Renal cortex interstitium (tissue), 11 donors: ENCODE measurements around the gene SYTL1. TPM values are rescaled to one million over a fixed set of nuclear protein-coding genes. Genes with fewer than 3 reads are reported as not detected.
A peak's percentile ranks its signal among the peaks of the same experiment; 100 is the strongest.

Experiments used
- DNase-seq, 11 donors: peaks; one replicate each; pipeline ENCODE4 v3.0.0-alpha.2; 2013; ENCODE audit warnings: low read depth in 9 of 11, low spot score in 4 of 11; ENCODE audit errors: extremely low read depth in 1 of 11
- polyA plus RNA-seq, 3 donors: library from polyadenylated mRNA; unstranded; fragments of 120-200 nt; gene quantifications; one replicate each; pipeline ENCODE4 v1.2.1, GENCODE V29; 2013; ENCODE audit not compliant: insufficient read length in 3 of 3

The SYTL1 gene
- polyA plus RNA-seq, 3 donors: 7.6 to 15.7 (median 10.2) TPM

GRCh38 chr1:27339213-27339612 is 2.6 kb upstream of the SYTL1 start:
- no peak for DNase-seq

- no peak for DNase-seq
Measured at GRCh38 chr1:27342391-27342777, 562 bp downstream of the SYTL1 start.

GRCh38 chr1:27342778-27343638 is 1.2 kb downstream of the SYTL1 start:
- DNase-seq: no peak

- DNase-seq: no peak
Measured at GRCh38 chr1:27343639-27344025, 1.8 kb downstream of the SYTL1 start.

GRCh38 chr1:27345272-27345671 is 3.5 kb downstream of the SYTL1 start:
- DNase-seq: no peak

DNA sequence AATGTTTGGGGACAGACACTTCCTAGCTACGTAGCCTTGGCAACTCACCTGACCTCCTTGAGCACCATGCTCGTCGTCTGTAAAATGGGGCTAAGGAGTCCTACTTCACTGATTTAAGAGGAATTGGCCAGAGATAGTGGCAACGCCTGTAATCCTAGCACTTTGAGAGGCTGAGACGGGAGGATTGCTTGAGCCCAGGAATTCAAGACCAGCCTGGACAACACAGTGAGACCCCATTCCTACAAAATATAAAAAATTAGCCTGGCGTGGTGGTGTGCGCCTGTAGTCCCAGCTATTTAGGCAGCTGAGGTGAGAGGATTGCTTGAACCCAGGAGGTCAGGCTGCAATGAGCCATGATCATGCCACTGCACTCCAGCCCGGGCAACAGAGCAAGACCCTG is 4.5 kb downstream of the SYTL1 start:
- no peak for DNase-seq

DNA sequence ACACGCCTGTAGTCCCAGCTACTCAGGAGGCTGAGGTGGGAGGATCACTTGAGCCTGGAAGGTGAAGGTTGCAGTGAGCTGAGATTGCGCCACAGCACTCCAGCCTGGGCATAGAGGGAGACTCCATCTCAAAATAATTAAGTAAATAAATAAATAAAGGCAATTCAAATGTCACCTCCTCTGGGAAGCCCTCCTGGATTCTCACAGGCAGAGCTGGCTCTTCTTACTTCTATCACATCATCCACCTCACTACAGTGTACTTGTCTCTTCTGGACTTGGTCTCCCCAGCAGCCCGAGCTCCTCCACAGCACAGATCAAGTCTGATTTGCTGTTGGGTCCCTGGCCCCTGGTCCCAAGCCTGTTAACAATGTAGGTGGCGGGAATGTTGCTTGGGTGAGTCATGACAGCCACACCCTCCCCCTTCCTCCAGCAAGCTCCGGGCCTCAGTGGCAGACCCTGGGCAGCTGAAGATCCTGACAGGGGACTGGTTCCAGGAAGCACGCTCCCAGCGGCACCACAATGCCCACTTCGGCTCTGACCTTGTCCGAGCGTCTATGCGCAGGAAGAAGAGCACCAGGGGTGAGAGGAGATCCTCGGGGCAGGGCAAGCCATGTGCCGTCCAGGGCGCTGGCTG is 5.3 kb downstream of the SYTL1 start:
- no peak for DNase-seq

GRCh38 chr1:27348861-27349783 is 7.3 kb downstream of the SYTL1 start:
- peak in 1 of 11 donors; percentile 48 for DNase-seq

- DNase-seq: peak in 6 of 11 donors; percentile 45 to 71 (median 62)
Measured at GRCh38 chr1:27349784-27350662, 8.2 kb downstream of the SYTL1 start.

GRCh38 chr1:27350663-27351540 is 9.1 kb downstream of the SYTL1 start:
- DNase-seq: peak in 3 of 11 donors; percentile 36 to 50 (median 42)

DNA sequence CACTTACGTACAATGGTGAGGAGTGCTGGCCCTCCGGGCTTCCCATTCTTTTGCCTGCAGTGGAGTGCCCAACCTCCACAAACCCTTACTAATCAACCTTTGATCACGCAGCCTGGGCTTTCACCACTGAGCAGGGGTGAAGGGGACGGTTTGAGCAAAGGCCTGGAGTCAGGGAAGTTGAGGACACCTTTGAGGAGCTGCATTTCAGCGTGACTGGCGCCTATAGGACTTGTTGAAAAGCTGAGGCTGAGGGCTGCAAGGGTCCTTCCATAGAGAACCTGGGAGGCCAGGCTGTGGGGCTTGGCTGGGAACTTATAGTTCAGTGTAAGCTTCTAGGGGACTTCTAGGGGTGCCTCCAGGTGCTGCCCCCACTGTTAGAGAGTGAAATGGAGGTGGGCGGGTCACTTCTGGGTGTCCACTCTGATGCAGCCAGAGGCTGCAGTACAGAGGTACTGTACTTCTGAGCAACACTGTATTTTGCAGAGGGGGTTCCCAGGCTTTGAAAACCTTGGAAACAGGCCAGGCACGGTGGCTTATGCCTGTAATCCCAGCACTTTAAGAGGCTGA is 9.8 kb downstream of the SYTL1 start:
- no peak for DNase-seq

DNA sequence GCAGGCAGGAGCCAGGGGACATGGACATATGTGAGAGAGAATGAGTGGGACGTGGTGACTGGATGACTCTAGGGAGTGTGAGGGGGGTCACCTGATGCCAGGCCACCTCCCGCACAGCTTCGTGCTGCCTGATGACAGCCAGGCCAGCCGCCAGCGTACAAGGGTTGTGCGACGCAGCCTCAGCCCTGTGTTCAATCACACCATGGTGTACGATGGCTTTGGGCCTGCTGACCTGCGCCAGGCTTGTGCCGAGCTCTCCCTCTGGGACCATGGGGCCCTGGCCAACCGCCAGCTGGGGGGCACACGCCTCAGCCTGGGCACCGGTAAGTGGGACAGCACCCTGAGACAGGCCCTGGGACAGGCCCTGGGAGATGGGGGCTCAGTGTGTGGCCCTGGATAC is 11.3 kb downstream of the SYTL1 start:
- DNase-seq: no peak

GRCh38 chr1:27353629-27354028 is 11.8 kb downstream of the SYTL1 start:
- DNase-seq: no peak

DNA sequence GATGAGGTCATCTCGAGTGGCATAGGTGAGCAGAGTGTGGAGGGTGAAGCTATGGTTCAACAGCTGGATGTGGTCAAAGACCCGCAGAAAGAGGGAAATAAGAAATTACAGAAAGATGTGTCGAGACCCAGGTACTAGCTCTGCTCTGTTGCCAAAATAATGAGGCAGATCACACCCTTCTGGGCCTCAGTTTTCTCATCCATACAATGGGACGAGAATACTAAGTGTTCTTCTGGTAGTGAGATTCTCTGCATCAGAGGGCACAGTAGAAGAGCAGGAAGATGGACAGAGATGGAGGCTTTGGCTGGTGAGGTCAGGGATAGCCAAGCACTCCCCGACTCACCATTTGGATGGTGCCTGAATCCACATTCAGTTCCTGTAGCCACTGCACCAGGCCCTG is 13.9 kb downstream of the SYTL1 start:
- DNase-seq: no peak

DNA sequence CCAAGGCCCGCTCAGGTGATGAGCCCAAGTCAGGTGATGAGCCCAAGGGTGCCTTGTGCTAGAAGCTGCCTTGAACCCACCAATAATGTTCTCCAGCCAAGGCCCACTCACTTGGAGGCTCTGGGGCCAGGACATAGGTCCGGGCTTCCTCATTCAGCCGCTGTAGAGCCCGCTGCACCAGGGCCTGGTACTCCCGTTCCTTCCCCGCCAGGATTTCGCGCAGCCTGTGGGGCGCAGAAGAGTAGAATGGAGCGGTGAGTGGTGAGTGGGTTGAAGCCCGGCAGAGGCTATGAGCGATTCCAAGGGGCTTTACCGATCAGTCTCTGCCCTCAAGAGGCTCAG is 14.4 kb downstream of the SYTL1 start:
- no peak for DNase-seq

DNA sequence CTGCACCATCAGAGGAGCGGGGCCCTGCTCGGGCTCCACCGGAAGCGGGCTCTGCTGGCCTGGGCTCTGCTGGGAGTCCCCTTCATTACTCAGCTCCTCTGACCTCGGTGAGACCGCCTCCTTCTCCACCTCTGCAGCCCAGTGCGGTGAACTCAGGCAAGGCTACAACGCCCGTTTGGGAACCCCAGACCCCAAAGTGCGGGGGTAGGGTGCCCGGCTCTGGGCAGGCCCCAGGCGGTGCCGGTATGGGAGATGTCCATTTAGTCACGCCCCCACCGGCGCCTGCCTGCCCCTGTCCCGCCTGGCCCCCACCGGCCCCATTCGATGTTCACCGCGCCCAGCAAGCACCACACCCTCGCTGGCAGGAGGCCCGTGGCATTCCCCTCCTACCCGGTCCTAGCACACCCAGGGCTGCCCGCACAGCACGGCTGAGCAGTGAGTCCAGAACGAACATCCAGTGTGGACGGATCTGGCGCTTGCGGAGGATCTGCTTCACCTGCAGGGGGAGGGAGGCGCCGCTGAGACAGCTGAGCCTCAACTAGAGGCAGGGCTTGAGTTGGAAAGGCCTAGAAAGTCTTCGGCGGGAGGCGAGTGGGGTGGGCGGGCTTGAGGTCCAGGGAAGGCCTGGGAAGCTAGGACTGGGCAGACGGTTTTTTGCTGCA is 14.9 kb downstream of the SYTL1 start:
- DNase-seq: no peak
